IMR-90 (cell line): Measurements from ENCODE around the gene MRPL33. TPM values are rescaled to one million over a fixed set of nuclear protein-coding genes. Genes with fewer than 3 reads are reported as not detected.

Experiments
- ATAC-seq: fragments of 200-7000 bp; cut with Tn5 transposase; 2 replicates; pipeline ENCODE4 v1.9.1; 2020; ENCODE audit warnings: low read depth, mild to moderate bottlenecking, moderate library complexity
- BruUV-seq: library from RNA; stranded (reverse); fragments of 400-500 nt; replicated peaks from 2 replicates; lab custom pipeline; 2021; lab: Mats Ljungman, UMichigan
- CTCF ChIA-PET: fragments of 300-600 bp; formaldehyde crosslinking; extraction: SDS; loops from one replicate; lab custom pipeline; 2021; ENCODE audit warnings: antibody characterized with exemption; lab: Yijun Ruan, JAX
- POLR2A ChIA-PET: fragments of 300-600 bp; sonication (Branson Sonifier 250); formaldehyde crosslinking; loops from one replicate; lab custom pipeline; 2022; ENCODE audit warnings: antibody characterized with exemption; ENCODE audit not compliant: unreplicated experiment; lab: Charles Lee
- DNase-seq: peaks from one replicate; pipeline ENCODE4 v3.0.0; 2013
- H2AFZ ChIP-seq: replicated peaks from 2 replicates; pipeline ENCODE3; 2013; ENCODE audit warnings: low read length, mild to moderate bottlenecking; ENCODE audit not compliant: poor library complexity
- H2AK5ac ChIP-seq: 2 replicates; pipeline ENCODE4 v1.6.1; 2013; ENCODE audit warnings: low read depth, low read length, inconsistent platforms
- H2AK9ac ChIP-seq: replicated peaks from 2 replicates; pipeline ENCODE3; 2013; ENCODE audit warnings: mild to moderate bottlenecking, low read depth, low read length, moderate library complexity; ENCODE audit not compliant: poor library complexity
- H2BK120ac ChIP-seq: 2 replicates; pipeline ENCODE4 v1.6.1; 2013; ENCODE audit warnings: low read depth, low read length, inconsistent platforms
- H2BK15ac ChIP-seq: 3 replicates; pipeline ENCODE4 v1.6.1; 2013; ENCODE audit warnings: low read depth, low read length, inconsistent platforms
- H2BK20ac ChIP-seq: 2 replicates; pipeline ENCODE4 v1.6.1; 2013; ENCODE audit warnings: low read depth, mild to moderate bottlenecking, inconsistent platforms, low read length, moderate library complexity
- H2BK5ac ChIP-seq: 2 replicates; pipeline ENCODE4 v1.6.1; 2013; ENCODE audit warnings: mild to moderate bottlenecking, low read depth, low read length, inconsistent platforms; ENCODE audit not compliant: poor library complexity, severe bottlenecking
- H3K14ac ChIP-seq: replicated peaks from 2 replicates; pipeline ENCODE4 v1.6.1; 2013; ENCODE audit warnings: low read depth, low read length, inconsistent platforms
- H3K18ac ChIP-seq: 2 replicates; pipeline ENCODE4 v1.6.1; 2013; ENCODE audit warnings: low read depth, low read length, control low read depth
- H3K23ac ChIP-seq: 2 replicates; pipeline ENCODE4 v1.6.1; 2013; ENCODE audit warnings: low read depth, low read length, inconsistent platforms
- H3K27ac ChIP-seq: 2 replicates; pipeline ENCODE4 v1.5.1; 2013; ENCODE audit warnings: mild to moderate bottlenecking, control low read depth, low read length; ENCODE audit not compliant: insufficient read depth
- H3K27me3 ChIP-seq: 2 replicates; pipeline ENCODE4 v1.6.1; 2013; ENCODE audit warnings: low read length; ENCODE audit not compliant: control insufficient read depth, insufficient read depth
- H3K36me3 ChIP-seq: 2 replicates; pipeline ENCODE4 v1.6.1; 2013; ENCODE audit warnings: low read length, mixed read lengths; ENCODE audit not compliant: control insufficient read depth, insufficient read depth
- H3K4ac ChIP-seq: 2 replicates; pipeline ENCODE4 v1.6.1; 2013; ENCODE audit warnings: low read depth, low read length, inconsistent platforms
- H3K4me1 ChIP-seq: 2 replicates; pipeline ENCODE4 v1.6.1; 2013; ENCODE audit warnings: low read length, mixed read lengths; ENCODE audit not compliant: control insufficient read depth, insufficient read depth
- H3K4me2 ChIP-seq: 2 replicates; pipeline ENCODE4 v1.6.1; 2013; ENCODE audit warnings: low read depth, mild to moderate bottlenecking, control low read depth, low read length, moderate library complexity
- H3K4me3 ChIP-seq: 2 replicates; pipeline ENCODE4 v1.5.1; 2013; ENCODE audit warnings: low read depth, mild to moderate bottlenecking, control low read depth, low read length, moderate library complexity; ENCODE audit not compliant: insufficient read depth
- H3K56ac ChIP-seq: 2 replicates; pipeline ENCODE4 v1.6.1; 2013; ENCODE audit warnings: low read length, inconsistent platforms; ENCODE audit not compliant: insufficient read depth; ENCODE audit errors: extremely low read depth
- H3K79me1 ChIP-seq, 2 experiments: 2 replicates each; pipeline ENCODE4 v1.6.1; 2013; ENCODE audit warnings: low read length in 2 of 2, inconsistent platforms in 1 of 2, low read depth in 1 of 2
- H3K9ac ChIP-seq: 2 replicates; pipeline ENCODE4 v1.6.1; 2013; ENCODE audit warnings: low read depth, low read length, control low read depth
- H3K9me1 ChIP-seq: 2 replicates; pipeline ENCODE4 v1.6.1; 2013; ENCODE audit warnings: low read length, inconsistent platforms; ENCODE audit not compliant: insufficient read depth
- H3K9me3 ChIP-seq: 2 replicates; pipeline ENCODE4 v1.6.1; 2013; ENCODE audit warnings: low read length; ENCODE audit not compliant: control insufficient read depth, insufficient read depth
- H4K20me1 ChIP-seq: 2 replicates; pipeline ENCODE4 v1.6.1; 2013; ENCODE audit warnings: low read length, inconsistent platforms; ENCODE audit not compliant: insufficient read depth
- H4K5ac ChIP-seq: 2 replicates; pipeline ENCODE4 v1.6.1; 2013; ENCODE audit warnings: mild to moderate bottlenecking, low read depth, low read length, control low read depth
- H4K8ac ChIP-seq, 2 experiments: 2 replicates each; pipeline ENCODE4 v1.6.1; 2013; ENCODE audit warnings: low read depth in 2 of 2, low read length in 2 of 2, control low read depth in 1 of 2, inconsistent platforms in 1 of 2
- H4K91ac ChIP-seq: 2 replicates; pipeline ENCODE4 v1.6.1; 2013; ENCODE audit warnings: low read depth, low read length, inconsistent platforms; ENCODE audit not compliant: insufficient read depth
- BHLHE40 ChIP-seq: fragments of 150-350 bp; IDR thresholded peaks from 2 replicates; pipeline ENCODE4 v1.6.1; 2016; ENCODE audit warnings: mild to moderate bottlenecking, low read depth, low read length
- CEBPB ChIP-seq: IDR thresholded peaks from 2 replicates; pipeline ENCODE4 v1.6.1; 2012; ENCODE audit warnings: low read depth, low read length, improper control_type of control experiment
- CHD1 ChIP-seq: IDR thresholded peaks from 2 replicates; pipeline ENCODE4 v1.6.1; 2012; ENCODE audit warnings: low read depth, low read length, improper control_type of control experiment
- FOS ChIP-seq: fragments of 150-350 bp; IDR thresholded peaks from 2 replicates; pipeline ENCODE4 v1.6.1; 2016; ENCODE audit warnings: low read depth, low read length
- MAFK ChIP-seq: IDR thresholded peaks from 2 replicates; pipeline ENCODE4 v1.6.1; 2012; ENCODE audit warnings: low read depth, low read length, improper control_type of control experiment
- MAZ ChIP-seq: IDR thresholded peaks from 2 replicates; pipeline ENCODE4 v1.6.1; 2012; ENCODE audit warnings: low read depth, mild to moderate bottlenecking, low read length, improper control_type of control experiment, moderate library complexity, borderline replicate concordance
- NFE2L2 ChIP-seq: fragments of 150-350 bp; IDR thresholded peaks from 2 replicates; pipeline ENCODE4 v1.6.1; 2016; ENCODE audit warnings: low read depth, mild to moderate bottlenecking, low read length
- RAD21 ChIP-seq: IDR thresholded peaks from 2 replicates; pipeline ENCODE4 v1.6.1; 2012; ENCODE audit warnings: low read length, improper control_type of control experiment
- RCOR1 ChIP-seq: IDR thresholded peaks from 2 replicates; pipeline ENCODE4 v1.6.1; 2012; ENCODE audit warnings: mild to moderate bottlenecking, low read length, improper control_type of control experiment; ENCODE audit not compliant: insufficient replicate concordance
- RFX5 ChIP-seq: IDR thresholded peaks from 2 replicates; pipeline ENCODE4 v1.8.0; 2012; ENCODE audit warnings: low read depth, mild to moderate bottlenecking, low read length, moderate library complexity
- SMC3 ChIP-seq: fragments of 150-350 bp; IDR thresholded peaks from 2 replicates; pipeline ENCODE4 v1.6.1; 2016; ENCODE audit warnings: low read depth, mild to moderate bottlenecking, antibody characterized with exemption, low read length, moderate library complexity
- WGBS, 2 experiments: methylation state at CpG; one replicate each; pipeline versions ENCODE4 v1.1.5 to v1.1.7; 2013; ENCODE audit warnings: missing lambda C conversion rate in 2 of 2; ENCODE audit not compliant: insufficient read length in 1 of 2; ENCODE audit errors: extremely low coverage in 2 of 2; 5-methylcytosine and 5-hydroxymethylcytosine counted together
- dilution Hi-C: fragments of 300-500 bp; cut with HindIII; formaldehyde crosslinking; loops from one replicate; pipeline ENCODE4 v1.14.3; 2018; ENCODE audit warnings: low sequenced_read_pairs; ENCODE audit not compliant: unreplicated experiment
- in situ Hi-C: fragments of 300-500 bp; cut with MboI; formaldehyde crosslinking; loops from 3 replicates; pipeline ENCODE4 v1.14.3; 2019; ENCODE audit warnings: low sequenced_read_pairs, inconsistent platforms, mixed read lengths
- intact Hi-C: fragments of 100-400 bp; cut with micrococcal nuclease; formaldehyde crosslinking; loops from 2 replicates; pipeline ENCODE4 v1.10.0; 2022
- polyA plus RNA-seq, 3 experiments: library from polyadenylated mRNA; depleted of rRNA; stranded (reverse); fragments of >200 nt; gene quantifications; 2 replicates each; pipeline ENCODE4 v1.2.3, GENCODE V29; 2012; ENCODE audit warnings: low replicate concordance in 1 of 3
- total RNA-seq: library from RNA; depleted of rRNA; stranded (reverse); fragments of >200 nt; gene quantifications from 2 replicates; pipeline ENCODE4 v1.2.3, GENCODE V29; 2012

Gene MRPL33
- total and polyA plus RNA-seq, 2 of the 4 experiments (the other 2 are of a cell fraction), result 13.3 to 101 TPM

GRCh38 chr2:27798948-27799645 is 27.6 kb downstream of the MRPL33 start:
- H3K4me1 ChIP-seq, result peaks cover 48% of the 10 kb centered on the region
- CTCF ChIA-PET, result interaction anchor here (1.0 kb wide), 1 partner anchor 8 kb away, joined by 3 read pairs; no protein-coding TSS in a partner anchor
- in situ Hi-C loops, result no loop called here

More at GRCh38 chr2:27798948-27799645, 27.6 kb downstream of the MRPL33 start:
- POLR2A ChIA-PET, result interaction anchor here (0.5 kb wide), 1 partner anchor 161 kb away, joined by 3 read pairs; no protein-coding TSS in a partner anchor
- BruUV-seq, result no TSS peak
- Histone ChIP-seq H3K4me3 (no peak overlapping the region), H3K27ac (peak overlapping the region; percentile 96), H2BK15ac (peak overlapping the region; percentile 88; the same call in 2 of the 3 replicates), H4K5ac (peak overlapping the region; percentile 93), H3K14ac (peak overlapping the region; percentile 97), H2AK5ac (peak overlapping the region; percentile 100), H3K23ac (peak overlapping the region; percentile 99), H2BK5ac (peak overlapping the region; percentile 100), H2BK20ac (peak overlapping the region; percentile 99), H3K4ac (peak overlapping the region; percentile 100), H4K8ac (peak overlapping the region; percentile 84 to 99), H3K79me1 (peaks cover 17 to 71% of the 10 kb centered on the region in 2 experiments; a peak in 3 of 4 replicates), H4K20me1 (no peaks in the 10 kb centered on the region), H3K18ac (peak overlapping the region; percentile 96), H3K9me3 (no peaks in the 10 kb centered on the region), H3K4me2 (peak overlapping the region; percentile 38), H3K9ac (peak overlapping the region; percentile 85), H3K36me3 (no peaks in the 10 kb centered on the region), H3K27me3 (no peaks in the 10 kb centered on the region), H2AFZ (peak overlapping the region; percentile 55), H2BK120ac (peak overlapping the region; percentile 100), H3K56ac (peak overlapping the region; percentile 99), H4K91ac (peak overlapping the region; percentile 99), H3K9me1 (peaks cover 49% of the 10 kb centered on the region), H2AK9ac (peak overlapping the region; percentile 98)
- WGBS, 2 experiments, result 40% methylated on average over 2 of the region's 11 CpGs; no CpG with 5 or more reads in 1 of the 2 experiments
- dilution Hi-C loops, result no loop called here
- TF ChIP-seq MAZ (no peak), MAFK (0 out of 2 replicates have a peak, but pooled peaks have one; percentile 29), RFX5 (no peak), RCOR1 (peak; percentile 25), SMC3 (peak; percentile 6; the same call in 1 of the 2 replicates), NFE2L2 (peak; percentile 26; the same call in 1 of the 2 replicates), CHD1 (no peak), CEBPB (peak; percentile 90), FOS (peak; percentile 100), RAD21 (peak; percentile 26; the same call in 1 of the 2 replicates), BHLHE40 (peak; percentile 59)
- DNase-seq (peak; percentile 100), ATAC-seq (peak; percentile 90)
- intact Hi-C loops, result loop anchor here (1.0 to 5.0 kb wide), 3 partner anchors 26 to 593 kb away; partner anchors contain the start of gene FOSL2
